Liver (tissue), 3 donors: ENCODE results near the gene AP1S3.

Source experiments
- ATF3 ChIP-seq: IDR thresholded peaks from 2 replicates; pipeline ENCODE4 v1.6.1; 2016; ENCODE audit warnings: antibody characterized with exemption
- CTCF ChIP-seq: fragments of 150-350 bp; IDR thresholded peaks from 2 replicates; pipeline ENCODE4 v1.5.1; 2017; ENCODE audit warnings: improper control_type of control experiment, low read depth, low read length; ENCODE audit not compliant: missing input control
- EGR1 ChIP-seq, 2 donors: IDR thresholded peaks; 2 replicates each; pipeline ENCODE4 v1.6.1; 2016 to 2018; ENCODE audit warnings: antibody characterized with exemption in 2 of 2, low read depth in 2 of 2
- FOXA1 ChIP-seq: IDR thresholded peaks from 2 replicates; pipeline ENCODE4 v1.6.1; 2016; ENCODE audit warnings: antibody characterized with exemption
- GABPA ChIP-seq, 2 donors: IDR thresholded peaks in 1 of 2; conservative IDR thresholded peaks in 1 of 2; 2 replicates each; pipeline ENCODE4 v1.6.1; 2016; ENCODE audit warnings: antibody characterized with exemption in 2 of 2, mild to moderate bottlenecking in 1 of 2, moderate library complexity in 1 of 2
- JUND ChIP-seq, 2 donors: IDR thresholded peaks; 2 replicates each; pipeline ENCODE4 v1.6.1; 2016; ENCODE audit warnings: antibody characterized with exemption in 2 of 2
- MAX ChIP-seq: IDR thresholded peaks from 2 replicates; pipeline ENCODE4 v1.6.1; 2016; ENCODE audit warnings: antibody characterized with exemption
- NR2F2 ChIP-seq: IDR thresholded peaks from 2 replicates; pipeline ENCODE4 v1.6.1; 2016; ENCODE audit warnings: antibody characterized with exemption
- RAD21 ChIP-seq, 2 donors: IDR thresholded peaks; 2 replicates each; pipeline ENCODE4 v1.6.1; 2016; ENCODE audit warnings: antibody characterized with exemption in 2 of 2, mild to moderate bottlenecking in 2 of 2
- REST ChIP-seq: IDR thresholded peaks from 2 replicates; pipeline ENCODE4 v1.6.1; 2016; ENCODE audit warnings: antibody characterized with exemption, mild to moderate bottlenecking
- RXRA ChIP-seq, 2 donors: IDR thresholded peaks; 2 replicates each; pipeline ENCODE4 v1.6.1; 2017 to 2018; ENCODE audit warnings: antibody characterized with exemption in 2 of 2, mild to moderate bottlenecking in 1 of 2
- TAF1 ChIP-seq: conservative IDR thresholded peaks from 2 replicates; pipeline ENCODE4 v1.6.1; 2016; ENCODE audit warnings: antibody characterized with exemption, mild to moderate bottlenecking
- YY1 ChIP-seq: IDR thresholded peaks from 2 replicates; pipeline ENCODE4 v1.6.1; 2016; ENCODE audit warnings: antibody characterized with exemption, mild to moderate bottlenecking
- ZBTB33 ChIP-seq: IDR thresholded peaks from 2 replicates; pipeline ENCODE4 v1.6.1; 2016; ENCODE audit warnings: antibody characterized with exemption
- donor health status: healthy.
- donor health status: healthy.

GRCh38 chr2:223797037-223797436, 40.3 kb downstream of the AP1S3 start:
- TF ChIP-seq ZBTB33 (no peak), CTCF (no peak), ATF3 (no peak), YY1 (no peak), RAD21 (IDR thresholded peaks at IDR 0.05) (no peak), TAF1 (no peak), RXRA (IDR thresholded peaks at IDR 0.05) (no peak), REST (no peak), JUND (IDR thresholded peaks at IDR 0.05) (no peak), MAX (no peak), GABPA (IDR thresholded peaks at IDR 0.05 in 1 of 2, conservative IDR thresholded peaks at IDR 0.05 in 1 of 2) (no peak), EGR1 (IDR thresholded peaks at IDR 0.05; ENCODE audit: low read depth in 2 of 2) (no peak), FOXA1 (no peak), NR2F2 (no peak)
